Heart right ventricle (tissue), 16 donors: ENCODE results near the gene AHNAK2. TPM values are rescaled to one million over a fixed set of nuclear protein-coding genes. Genes with fewer than 3 reads are reported as not detected.

Experiments
- ATAC-seq, 8 donors: fragments of 200-7000 bp; cut with Tn5 transposase; one replicate each; pipeline ENCODE4 v1.9.1; 2020; ENCODE audit warnings: mild to moderate bottlenecking in 8 of 8, moderate library complexity in 8 of 8, moderate number of reproducible peaks in 1 of 8
- DNase-seq, 2 donors: peaks; one replicate each; pipeline ENCODE4 v3.0.0-alpha.2; 2020
- H3K27ac ChIP-seq, 10 donors: fragments of 200-600 bp; sonication (generic) in 2 of 10; one replicate each; pipeline versions ENCODE4 v1.5.0 to v1.8.0; 2020 to 2022; ENCODE audit warnings: mild to moderate bottlenecking in 3 of 10
- H3K27me3 ChIP-seq, 7 donors: fragments of 200-600 bp; one replicate each; pipeline ENCODE4 v1.8.0; 2021 to 2022; ENCODE audit warnings: mild to moderate bottlenecking in 2 of 7
- H3K36me3 ChIP-seq, 9 donors: fragments of 200-600 bp; sonication (generic) in 1 of 9; one replicate each; pipeline versions ENCODE4 v1.5.0 to v1.8.0; 2020 to 2022; ENCODE audit warnings: mild to moderate bottlenecking in 2 of 9
- H3K4me1 ChIP-seq, 9 donors: fragments of 200-600 bp; sonication (generic) in 1 of 9; one replicate each; pipeline versions ENCODE4 v1.5.0 to v1.8.0; 2020 to 2022; ENCODE audit warnings: mild to moderate bottlenecking in 4 of 9
- H3K4me3 ChIP-seq, 10 donors: fragments of 200-600 bp; sonication (generic) in 2 of 10; one replicate each; pipeline versions ENCODE4 v1.5.0 to v1.8.0; 2020 to 2022; ENCODE audit warnings: mild to moderate bottlenecking in 7 of 10, moderate library complexity in 2 of 10
- H3K9me3 ChIP-seq, 11 donors: fragments of 200-600 bp in 10 of 11; sonication (generic) in 2 of 11; one replicate each; pipeline versions ENCODE4 v1.5.0 to v1.8.0; 2013 to 2022; ENCODE audit warnings: mild to moderate bottlenecking in 2 of 11, control low read depth in 1 of 11, moderate library complexity in 1 of 11
- CTCF ChIP-seq, 9 donors: fragments of 200-600 bp; sonication (generic) in 2 of 9; IDR thresholded peaks; one replicate each; pipeline versions ENCODE4 v1.5.0 to v1.8.0; 2021 to 2022; ENCODE audit warnings: antibody characterized with exemption in 9 of 9, mild to moderate bottlenecking in 5 of 9, moderate library complexity in 1 of 9
- WGBS, 2 donors: extraction: QIAGEN DNeasy Blood & Tissue Kit; methylation state at CpG; one replicate each; pipeline ENCODE4 v1.1.7; 2013; ENCODE audit warnings: inconsistent platforms in 1 of 2; 5-methylcytosine and 5-hydroxymethylcytosine counted together
- intact Hi-C, 10 donors: fragments of 100-400 bp; cut with DNase I; formaldehyde crosslinking; loops; one replicate each; pipeline versions ENCODE4 v1.11.1 to v1.14.2; 2022
- polyA plus RNA-seq, 2 donors: library from polyadenylated mRNA; stranded (reverse); fragments of 200-250 nt; gene quantifications; one replicate each; pipeline ENCODE4 v1.2.3, GENCODE V29; 2013
- total RNA-seq, 10 donors: library from RNA; stranded (reverse); fragmentation: NEBNext Ultra II Directional in 3 of 10; extraction: Animal tissue kit (Norgen Biotek cat#: 25700) in 3 of 10; gene quantifications; one replicate each; pipeline versions ENCODE4 v1.2.1 to v1.2.4, GENCODE V29; 2021 to 2023
- donor health status: Arrhythmogenic right ventricular cardiomyopathy.
- donor health status: ischemic (EF 13 %, LVEDD 7.1; RV severe dilation, severe dysfunction).
- donor health status: healthy with polysubstance abuse.
- donor health status: DM: no; HTN: yes; CAD: no.
- donor health status: DM: no; HTN: no; CAD: no.
- donor health status: ischemic (EF 25% LVEDD 6.9; RV normal size, moderate dysfunction).
- donor health status: ischemic (EF 25% LVEDD 5.7; RV mildly dilated, moderate dysfunction).
- donor health status: healthy.
- donor health status: DM: yes; HTN: yes; CAD: no.
- donor health status: Ischemic cardiomyopathy.
- donor health status: ischemic (EF 35%, LVEDD 5.7; RV mildly dilated, moderate dysfunction).
- donor health status: nonischemic (EF 11% LVEDD 7.7; RV severe dilation, severe dysfunction).
- donor health status: DM: yes; HTN: yes; CAD: no.
- donor health status: PGD.
- donor health status: ischemic (EF 29% LVEDD 5.4; RV normal size, mild dysfunction).
- donor health status: nonischemic (EF 23%, LVEDD 6.1; RV moderate dilation, normal function).

Gene AHNAK2
- total and polyA plus RNA-seq, 12 donors: 1.1 to 29.5 (median 3.1) TPM

- intact Hi-C loops: no loop called here
- H3K4me1 ChIP-seq: peaks cover 0 to 5% (median 0%) of the 10 kb centered on the region in 9 donors
- H3K9me3 ChIP-seq: no peaks in the 10 kb centered on the region
- peaks cover 0 to 4% (median 0%) of the 10 kb centered on the region in 9 donors for H3K36me3 ChIP-seq
- H3K27ac ChIP-seq: no peak overlapping the region
- ATAC-seq (no peak), DNase-seq (no peak)
- H3K4me3 ChIP-seq: no peak overlapping the region
- no peak for TF ChIP-seq CTCF (IDR thresholded peaks at IDR 0.05)
- H3K27me3 ChIP-seq: peaks cover 0 to 24% (median 0%) of the 10 kb centered on the region in 7 donors
- WGBS, 2 donors: 67 to 75% methylated on average over 2 of the region's 2 CpGs
Observed at GRCh38 chr14:104938436-104938835, 39.7 kb downstream of the AHNAK2 start.

- H3K4me3 ChIP-seq: no peak overlapping the region
- peaks cover 0 to 4% (median 0%) of the 10 kb centered on the region in 9 donors for H3K36me3 ChIP-seq
- H3K4me1 ChIP-seq: peaks cover 0 to 8% (median 4%) of the 10 kb centered on the region in 9 donors
- intact Hi-C loops: no loop called here
- TF ChIP-seq CTCF (IDR thresholded peaks at IDR 0.05): no peak
- ATAC-seq (no peak), DNase-seq (no peak)
- H3K27ac ChIP-seq: no peak overlapping the region
- peaks cover 0 to 29% (median 4%) of the 10 kb centered on the region in 7 donors for H3K27me3 ChIP-seq
- no peaks in the 10 kb centered on the region for H3K9me3 ChIP-seq
- WGBS, 2 donors: 76 to 81% methylated on average over 11 of the region's 11 CpGs
Observed at GRCh38 chr14:104937694-104938365, 40.3 kb downstream of the AHNAK2 start.

DNA sequence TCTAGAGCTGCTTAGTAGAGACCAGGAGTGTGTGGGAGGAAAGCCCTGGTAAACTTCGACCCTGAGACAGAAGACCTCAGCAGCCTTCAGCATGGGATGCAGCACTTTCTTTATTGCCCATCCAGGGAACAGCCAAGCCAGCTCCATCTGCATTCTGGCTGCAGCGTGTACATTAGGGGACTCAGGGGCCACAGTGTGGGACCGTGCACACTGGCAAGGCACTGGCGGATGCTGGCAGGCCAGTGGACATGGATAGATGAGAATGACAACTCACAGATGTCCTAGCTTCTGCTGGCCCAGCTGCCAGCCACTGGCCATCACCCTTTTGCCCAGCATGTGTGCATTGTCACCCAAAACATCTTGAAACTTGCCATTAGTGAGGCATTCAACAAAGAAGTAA lies 41.0 kb downstream of the AHNAK2 start:
- intact Hi-C loops: no loop called here
- TF ChIP-seq CTCF (IDR thresholded peaks at IDR 0.05): no peak
- Histone ChIP-seq H3K27ac (no peak overlapping the region), H3K36me3 (peaks cover 0 to 4% (median 0%) of the 10 kb centered on the region in 9 donors), H3K9me3 (no peaks in the 10 kb centered on the region), H3K27me3 (peaks cover 0 to 36% (median 8%) of the 10 kb centered on the region in 7 donors), H3K4me1 (peaks cover 6 to 14% (median 10%) of the 10 kb centered on the region in 9 donors), H3K4me3 (no peak overlapping the region)
- WGBS, 2 donors: 81 to 86% methylated on average over 4 of the region's 4 CpGs
- DNase-seq (no peak), ATAC-seq (no peak)

DNA sequence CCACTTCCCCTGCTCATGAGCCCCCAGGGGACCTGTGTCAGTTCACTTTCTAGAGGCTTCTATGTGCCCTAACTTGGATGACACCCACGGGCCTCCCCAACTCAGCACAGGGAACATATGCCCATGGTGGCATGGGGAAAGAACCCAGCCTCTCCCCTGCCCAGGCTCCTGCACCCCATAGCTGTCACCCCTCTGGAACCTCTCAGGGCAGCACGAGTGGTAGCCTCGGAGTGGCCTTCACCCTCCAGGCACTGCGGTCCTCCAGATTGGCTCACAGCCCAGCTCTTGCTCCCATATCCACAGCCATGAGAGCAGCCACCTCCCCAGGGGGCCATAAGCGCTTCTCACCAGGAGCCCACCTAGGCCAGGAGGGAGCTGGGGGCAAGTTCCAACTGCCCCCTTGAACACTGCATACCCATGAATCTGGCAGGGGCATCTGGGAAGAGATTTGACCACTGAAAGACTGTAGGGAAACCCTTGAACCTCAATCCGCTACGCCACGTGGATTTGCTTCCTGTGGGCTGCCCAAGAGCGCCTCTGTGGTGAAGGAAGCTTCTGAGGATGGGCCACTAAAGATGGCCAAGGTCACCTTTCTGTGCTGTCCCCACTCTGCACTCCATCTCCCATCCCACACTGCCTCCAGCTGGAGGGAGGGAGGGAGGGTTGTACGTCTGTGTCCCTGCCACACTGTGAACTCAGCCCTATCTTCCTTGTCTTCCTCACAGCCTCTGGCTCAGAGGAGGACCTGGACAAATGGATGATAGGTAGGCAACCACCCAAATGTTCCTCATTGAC lies 41.6 kb downstream of the AHNAK2 start:
- 66 to 74% methylated on average over 10 of the region's 10 CpGs for WGBS, 2 donors
- TF ChIP-seq CTCF (IDR thresholded peaks at IDR 0.05): no peak
- Histone ChIP-seq H3K27me3 (peaks cover 0 to 39% (median 8%) of the 10 kb centered on the region in 7 donors), H3K9me3 (no peaks in the 10 kb centered on the region), H3K36me3 (peaks cover 0 to 4% (median 0%) of the 10 kb centered on the region in 9 donors), H3K27ac (no peak overlapping the region), H3K4me3 (no peak overlapping the region), H3K4me1 (peaks cover 6 to 18% (median 14%) of the 10 kb centered on the region in 9 donors)
- intact Hi-C loops: no loop called here
- DNase-seq: no peak
- no peak for ATAC-seq
